WTC11 (cell line): ENCODE results near the gene TMEM179B. TPM values are rescaled to one million over a fixed set of nuclear protein-coding genes. Genes with fewer than 3 reads are reported as not detected.

Experiments
- ELF4 ChIP-seq: sonication (generic); formaldehyde crosslinking; IDR thresholded peaks from 2 replicates; pipeline ENCODE4 v1.8.1; 2022; ENCODE audit warnings: low read depth, mild to moderate bottlenecking, moderate library complexity, missing genetic modification reagents
- SMAD3 ChIP-seq: sonication (generic); formaldehyde crosslinking; IDR thresholded peaks from 2 replicates; pipeline ENCODE4 v1.8.0; 2022; ENCODE audit warnings: missing genetic modification reagents, mild to moderate bottlenecking, borderline replicate concordance
- microRNA-seq: library from miRNA; unstranded; fragments of <30 nt; microRNA quantifications from one replicate; pipeline ENCODE4 v1.2.0, GENCODE V29; 2022; ENCODE audit warnings: borderline number of aligned reads
- total RNA-seq: library from RNA; stranded (reverse); gene quantifications from 3 replicates; pipeline ENCODE4 v1.2.3, GENCODE V29; 2021
- TF ChIP-seq, protein P1 (sequence below): fragments of 250-450 bp; sonication (Bioruptor Pico); IDR thresholded peaks from 2 replicates; pipeline ENCODE4 v1.9.0; 2021; ENCODE audit warnings: mild to moderate bottlenecking

TMEM179B gene
- total RNA-seq, 1 experiment from 2014 or later = 21.4 TPM

DNA sequence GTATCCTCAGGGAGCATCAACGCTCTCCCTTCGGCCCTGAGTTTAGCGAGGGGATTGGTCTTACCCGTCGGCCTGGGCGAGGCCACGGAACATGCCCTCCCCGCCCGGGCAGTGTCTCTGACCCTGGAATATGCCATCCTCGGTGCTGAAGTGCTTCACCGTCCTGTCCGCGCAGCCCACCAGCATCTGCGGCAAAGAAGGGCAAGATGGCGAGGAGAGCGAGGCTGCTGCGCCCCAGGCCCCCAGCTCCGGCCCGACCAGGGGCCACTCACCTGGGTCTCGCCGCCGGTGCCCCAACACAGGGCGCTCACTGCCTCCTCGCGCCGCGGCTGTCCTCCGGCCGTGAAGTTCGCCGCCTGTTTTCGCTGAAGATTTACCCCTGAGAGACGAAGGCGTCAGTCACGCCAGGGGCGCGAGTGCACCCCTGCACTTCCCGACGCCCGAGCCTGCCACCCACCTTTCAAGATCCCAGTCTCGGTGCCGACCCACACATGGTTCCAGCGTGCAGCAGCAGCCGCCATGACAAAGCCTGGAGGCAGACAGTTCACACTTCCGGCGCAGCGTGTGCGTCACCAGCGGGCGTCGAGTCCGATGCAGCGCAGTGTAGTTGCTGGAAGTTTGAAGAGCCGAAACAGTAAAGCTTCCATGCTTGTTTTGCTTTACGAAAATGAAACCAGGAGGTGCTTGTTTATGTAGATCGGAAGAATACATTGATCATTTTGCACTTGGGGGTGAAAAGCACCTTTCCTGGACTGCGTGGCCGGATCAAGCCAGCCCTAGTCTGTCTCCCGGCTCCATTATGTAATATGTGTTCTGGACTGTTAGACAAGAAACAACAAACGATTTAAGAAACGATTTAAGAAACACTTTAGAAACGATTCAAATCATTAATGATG, 52.1 kb downstream of the TMEM179B start, which contains the start of gene WDR74 (continued):
- TF ChIP-seq, protein P1, sequence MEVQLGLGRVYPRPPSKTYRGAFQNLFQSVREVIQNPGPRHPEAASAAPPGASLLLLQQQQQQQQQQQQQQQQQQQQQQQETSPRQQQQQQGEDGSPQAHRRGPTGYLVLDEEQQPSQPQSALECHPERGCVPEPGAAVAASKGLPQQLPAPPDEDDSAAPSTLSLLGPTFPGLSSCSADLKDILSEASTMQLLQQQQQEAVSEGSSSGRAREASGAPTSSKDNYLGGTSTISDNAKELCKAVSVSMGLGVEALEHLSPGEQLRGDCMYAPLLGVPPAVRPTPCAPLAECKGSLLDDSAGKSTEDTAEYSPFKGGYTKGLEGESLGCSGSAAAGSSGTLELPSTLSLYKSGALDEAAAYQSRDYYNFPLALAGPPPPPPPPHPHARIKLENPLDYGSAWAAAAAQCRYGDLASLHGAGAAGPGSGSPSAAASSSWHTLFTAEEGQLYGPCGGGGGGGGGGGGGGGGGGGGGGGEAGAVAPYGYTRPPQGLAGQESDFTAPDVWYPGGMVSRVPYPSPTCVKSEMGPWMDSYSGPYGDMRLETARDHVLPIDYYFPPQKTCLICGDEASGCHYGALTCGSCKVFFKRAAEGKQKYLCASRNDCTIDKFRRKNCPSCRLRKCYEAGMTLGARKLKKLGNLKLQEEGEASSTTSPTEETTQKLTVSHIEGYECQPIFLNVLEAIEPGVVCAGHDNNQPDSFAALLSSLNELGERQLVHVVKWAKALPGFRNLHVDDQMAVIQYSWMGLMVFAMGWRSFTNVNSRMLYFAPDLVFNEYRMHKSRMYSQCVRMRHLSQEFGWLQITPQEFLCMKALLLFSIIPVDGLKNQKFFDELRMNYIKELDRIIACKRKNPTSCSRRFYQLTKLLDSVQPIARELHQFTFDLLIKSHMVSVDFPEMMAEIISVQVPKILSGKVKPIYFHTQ = no peak
- no peak for TF ChIP-seq SMAD3 (CRISPR knock-in tag)
- TF ChIP-seq ELF4 = no peak

Small RNA genes lying within 50 kb of the gene (microRNA-seq; reads per million reads assigned to microRNA genes)
- gene MIR6514 = not detected
- gene MIR6748 = not detected

Other genes with a start within 250 kb of the TMEM179B start
- 10.9 to 21.0 TPM (median 11.5 TPM) in 3 replicates for gene AHNAK, start 240.6 kb upstream of the TMEM179B start, total RNA-seq
- 1,667 to 1,857 TPM (median 1,846 TPM) in 3 replicates for gene EEF1G, start 213.5 kb upstream of the TMEM179B start, total RNA-seq
- gene TUT1, start 195.9 kb upstream of the TMEM179B start, total RNA-seq = 35.3 to 40.0 TPM (median 37.3 TPM) in 3 replicates
- gene MTA2, start 185.5 kb upstream of the TMEM179B start, total RNA-seq = 101 to 115 TPM (median 103 TPM) in 3 replicates
- 45.5 to 54.7 TPM (median 51.1 TPM) in 3 replicates for gene EML3, start 174.6 kb upstream of the TMEM179B start, total RNA-seq
- gene ROM1, start 174.1 kb upstream of the TMEM179B start, total RNA-seq = 0.78 to 1.6 TPM (median 0.94 TPM) in 3 replicates
- 41.2 to 43.9 TPM (median 43.3 TPM) in 3 replicates for gene B3GAT3, start 165.4 kb upstream of the TMEM179B start, total RNA-seq
- gene GANAB, start 140.8 kb upstream of the TMEM179B start, total RNA-seq = 323 to 350 TPM (median 327 TPM) in 3 replicates
- gene INTS5, start 134.1 kb upstream of the TMEM179B start, total RNA-seq = 28.9 to 32.7 TPM (median 31.9 TPM) in 3 replicates
- gene C11orf98, start 122.2 kb upstream of the TMEM179B start, total RNA-seq = 132 to 154 TPM (median 137 TPM) in 3 replicates
- 60.7 to 75.6 TPM (median 60.9 TPM) in 3 replicates for gene CSKMT, start 122.1 kb upstream of the TMEM179B start, total RNA-seq
- 17.7 to 18.7 TPM (median 18.1 TPM) in 3 replicates for gene UQCC3, start 115.7 kb upstream of the TMEM179B start, total RNA-seq
- 4.2 to 6.3 TPM (median 5.1 TPM) in 3 replicates for gene LBHD1, start 115.1 kb upstream of the TMEM179B start, total RNA-seq
- gene UBXN1, start 108.3 kb upstream of the TMEM179B start, total RNA-seq = 128 to 135 TPM (median 128 TPM) in 3 replicates
- gene LRRN4CL, start 97.9 kb upstream of the TMEM179B start, total RNA-seq = 0.16 to 0.39 TPM (median 0.23 TPM) in 3 replicates
- 92.0 to 97.2 TPM (median 92.0 TPM) in 3 replicates for gene BSCL2, start 80.0 kb upstream of the TMEM179B start, total RNA-seq
- 3.5 to 6.0 TPM (median 3.9 TPM) in 3 replicates for gene GNG3, start 79.7 kb upstream of the TMEM179B start, total RNA-seq
- gene HNRNPUL2, start 59.9 kb upstream of the TMEM179B start, total RNA-seq = 42.1 to 42.9 TPM (median 42.2 TPM) in 3 replicates
- gene TTC9C, start 58.9 kb upstream of the TMEM179B start, total RNA-seq = 39.7 to 48.7 TPM (median 39.8 TPM) in 3 replicates
- 82.3 to 88.1 TPM (median 88.0 TPM) in 3 replicates for gene ZBTB3, start 33.2 kb upstream of the TMEM179B start, total RNA-seq
- gene POLR2G, start 25.8 kb upstream of the TMEM179B start, total RNA-seq = 81.3 to 101 TPM (median 84.3 TPM) in 3 replicates
- 33.8 to 42.1 TPM (median 36.3 TPM) in 3 replicates for gene TAF6L, start 16.0 kb upstream of the TMEM179B start, total RNA-seq
- gene TMEM223, start 4.6 kb downstream of the TMEM179B start, total RNA-seq = 25.5 to 26.4 TPM (median 25.9 TPM) in 3 replicates
- gene NXF1, start 18.0 kb downstream of the TMEM179B start, total RNA-seq = 43.2 to 44.7 TPM (median 44.3 TPM) in 3 replicates
- 27.2 to 30.2 TPM (median 28.0 TPM) in 3 replicates for gene STX5, start 44.6 kb downstream of the TMEM179B start, total RNA-seq
- 0.44 TPM in 1 of 3 replicates, not detected in the others for gene TEX54, start 45.4 kb downstream of the TMEM179B start, total RNA-seq
- gene WDR74, start 52.2 kb downstream of the TMEM179B start, total RNA-seq = 82.7 to 110 TPM (median 85.2 TPM) in 3 replicates
- 244 to 334 TPM (median 265 TPM) in 3 replicates for gene SLC3A2, start 93.5 kb downstream of the TMEM179B start, total RNA-seq
- not detected in 3 replicates for gene CHRM1, start 134.0 kb downstream of the TMEM179B start, total RNA-seq
- gene SLC22A6, start 197.6 kb downstream of the TMEM179B start, total RNA-seq = not detected in 3 replicates
- gene SLC22A8, start 228.4 kb downstream of the TMEM179B start, total RNA-seq = not detected in 3 replicates